ENCODE data around the gene KRTAP24-1. TPM values are rescaled to one million over a fixed set of nuclear protein-coding genes. Genes with fewer than 3 reads are reported as not detected.

Gene KRTAP24-1
- total and polyA plus RNA-seq, 12 donors, result not detected

DNA sequence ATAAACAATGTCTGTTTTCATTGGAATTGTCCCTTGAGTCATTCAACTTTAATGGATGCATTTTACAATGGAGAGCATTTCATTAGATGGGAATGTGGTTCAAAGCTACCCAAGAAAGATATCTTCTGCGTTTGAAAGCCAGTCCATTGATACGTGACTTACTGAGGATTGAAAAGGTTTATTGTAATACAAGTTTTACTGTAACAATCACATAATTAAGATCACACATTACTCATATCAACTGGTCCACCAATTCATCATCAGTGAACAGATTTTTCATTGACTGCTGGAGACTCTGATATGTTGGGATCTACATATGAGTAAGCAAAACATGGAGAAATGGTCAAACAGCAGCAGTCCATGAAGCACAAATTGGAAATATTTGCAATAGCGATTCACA, 32.8 kb downstream of the KRTAP24-1 start:
- H3K9me3 ChIP-seq, result peaks cover 0 to 10% (median 0%) of the 10 kb centered on the region in 11 donors
- H3K4me1 ChIP-seq, result no peaks in the 10 kb centered on the region
- intact Hi-C loops (cut with DNase I), result no loop called here
- 64 to 83% methylated on average over 3 of the region's 3 CpGs for WGBS, 2 donors
- H3K4me3 ChIP-seq, result no peak overlapping the region
- H3K36me3 ChIP-seq, result no peaks in the 10 kb centered on the region
- no peak for ATAC-seq
- no peaks in the 10 kb centered on the region for H3K27me3 ChIP-seq
- no peak for DNase-seq
- TF ChIP-seq, protein P1, sequence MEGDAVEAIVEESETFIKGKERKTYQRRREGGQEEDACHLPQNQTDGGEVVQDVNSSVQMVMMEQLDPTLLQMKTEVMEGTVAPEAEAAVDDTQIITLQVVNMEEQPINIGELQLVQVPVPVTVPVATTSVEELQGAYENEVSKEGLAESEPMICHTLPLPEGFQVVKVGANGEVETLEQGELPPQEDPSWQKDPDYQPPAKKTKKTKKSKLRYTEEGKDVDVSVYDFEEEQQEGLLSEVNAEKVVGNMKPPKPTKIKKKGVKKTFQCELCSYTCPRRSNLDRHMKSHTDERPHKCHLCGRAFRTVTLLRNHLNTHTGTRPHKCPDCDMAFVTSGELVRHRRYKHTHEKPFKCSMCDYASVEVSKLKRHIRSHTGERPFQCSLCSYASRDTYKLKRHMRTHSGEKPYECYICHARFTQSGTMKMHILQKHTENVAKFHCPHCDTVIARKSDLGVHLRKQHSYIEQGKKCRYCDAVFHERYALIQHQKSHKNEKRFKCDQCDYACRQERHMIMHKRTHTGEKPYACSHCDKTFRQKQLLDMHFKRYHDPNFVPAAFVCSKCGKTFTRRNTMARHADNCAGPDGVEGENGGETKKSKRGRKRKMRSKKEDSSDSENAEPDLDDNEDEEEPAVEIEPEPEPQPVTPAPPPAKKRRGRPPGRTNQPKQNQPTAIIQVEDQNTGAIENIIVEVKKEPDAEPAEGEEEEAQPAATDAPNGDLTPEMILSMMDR (IDR thresholded peaks at IDR 0.05), result no peak
- no peak overlapping the region for H3K27ac ChIP-seq

DNA sequence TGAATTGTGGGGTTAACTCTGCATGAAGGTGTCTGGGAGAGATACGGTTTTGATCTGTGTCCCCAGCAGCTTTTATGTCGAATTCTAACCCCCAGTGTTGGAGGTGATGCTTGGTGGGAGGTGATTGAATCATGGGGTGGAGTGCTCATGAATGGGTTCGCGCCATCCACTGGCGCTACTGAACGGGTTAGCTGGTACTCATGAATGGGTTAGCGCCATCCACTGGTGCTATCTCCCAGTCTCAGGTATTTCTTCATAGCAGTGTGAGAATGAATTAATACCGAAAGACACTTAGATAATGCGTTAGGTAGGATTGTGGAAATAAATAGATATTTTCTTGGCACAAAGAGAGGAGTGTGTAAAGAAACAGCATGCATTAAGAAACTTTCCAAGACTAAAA, 33.9 kb downstream of the KRTAP24-1 start:
- H3K9me3 ChIP-seq, result peaks cover 0 to 10% (median 0%) of the 10 kb centered on the region in 11 donors
- H3K4me3 ChIP-seq, result no peak overlapping the region
- TF ChIP-seq, protein P1 (IDR thresholded peaks at IDR 0.05), result no peak
- intact Hi-C loops (cut with DNase I), result no loop called here
- no peaks in the 10 kb centered on the region for H3K4me1 ChIP-seq
- DNase-seq, result no peak
- no peak overlapping the region for H3K27ac ChIP-seq
- no peaks in the 10 kb centered on the region for H3K27me3 ChIP-seq
- no peaks in the 10 kb centered on the region for H3K36me3 ChIP-seq
- 74 to 77% methylated on average over 9 of the region's 9 CpGs for WGBS, 2 donors
- ATAC-seq, result no peak

DNA sequence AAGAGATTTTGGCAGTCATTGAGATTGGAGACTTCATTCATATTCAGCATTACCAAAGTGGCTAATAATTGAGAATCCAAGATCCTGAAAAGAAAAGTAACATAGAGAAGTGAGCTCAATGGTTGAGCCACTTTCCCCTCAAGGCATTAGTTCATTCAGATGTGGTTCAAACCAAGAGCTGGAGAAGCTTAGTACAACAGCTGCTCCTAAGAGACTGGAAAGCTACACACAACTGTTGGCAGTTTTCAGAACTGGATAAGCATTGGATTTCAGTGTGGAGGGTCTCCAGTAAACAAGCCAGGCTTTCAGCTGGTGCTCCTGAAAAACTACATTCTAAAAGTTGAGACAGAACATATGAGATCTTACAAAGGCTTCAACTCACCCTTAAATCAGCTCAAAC, 37.7 kb downstream of the KRTAP24-1 start:
- Histone ChIP-seq H3K4me3 (no peak overlapping the region), H3K9me3 (no peaks in the 10 kb centered on the region), H3K4me1 (no peaks in the 10 kb centered on the region), H3K27ac (no peak overlapping the region), H3K36me3 (no peaks in the 10 kb centered on the region), H3K27me3 (no peaks in the 10 kb centered on the region)
- ATAC-seq, result no peak
- intact Hi-C loops (cut with DNase I), result no loop called here
- DNase-seq, result no peak
- TF ChIP-seq, protein P1 (IDR thresholded peaks at IDR 0.05), result no peak

DNA sequence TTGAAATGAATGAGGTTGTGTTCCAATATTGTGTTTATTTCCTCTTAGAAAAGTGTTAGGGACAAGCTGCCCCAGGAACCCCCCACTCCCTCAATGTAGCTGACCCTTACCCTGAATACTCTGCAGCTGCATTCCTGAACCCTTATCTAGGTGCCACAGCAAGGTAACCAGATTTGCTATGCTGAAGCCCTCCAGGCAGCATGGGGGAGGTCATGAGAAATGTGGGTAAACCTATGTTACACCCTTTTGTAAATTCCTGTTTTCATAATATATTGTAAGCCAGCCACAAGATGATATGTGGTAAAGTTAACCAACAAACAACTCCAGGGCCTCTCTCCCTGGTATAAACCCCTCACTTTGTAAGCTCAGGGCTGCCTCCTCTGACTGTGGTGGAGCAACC, 39.1 kb downstream of the KRTAP24-1 start:
- Histone ChIP-seq H3K27me3 (no peaks in the 10 kb centered on the region), H3K27ac (no peak overlapping the region), H3K9me3 (no peaks in the 10 kb centered on the region), H3K36me3 (no peaks in the 10 kb centered on the region), H3K4me1 (no peaks in the 10 kb centered on the region), H3K4me3 (no peak overlapping the region)
- intact Hi-C loops (cut with DNase I), result no loop called here
- TF ChIP-seq, protein P1 (IDR thresholded peaks at IDR 0.05), result no peak
- DNase-seq (no peak), ATAC-seq (no peak)

DNA sequence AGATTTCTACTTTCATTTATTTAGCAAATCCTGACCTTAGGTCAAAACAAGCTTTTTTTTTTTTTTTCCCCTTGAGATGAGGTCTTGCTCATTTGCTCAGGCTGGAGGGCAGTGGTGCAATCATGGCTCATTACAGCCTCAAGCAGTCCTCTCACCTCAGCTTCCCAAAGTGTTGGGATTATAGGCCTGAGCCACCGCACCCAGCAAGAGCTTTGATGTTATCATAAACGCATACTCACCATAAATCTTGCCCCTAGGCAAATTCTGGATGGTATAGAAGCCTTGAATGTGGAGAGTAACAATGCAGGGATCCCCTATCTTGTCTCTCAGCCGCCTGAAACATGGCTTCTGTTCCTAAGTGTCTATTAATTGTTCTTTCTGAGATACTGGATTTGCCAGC, 42.1 kb downstream of the KRTAP24-1 start:
- no peak for ATAC-seq
- no peaks in the 10 kb centered on the region for H3K9me3 ChIP-seq
- H3K27ac ChIP-seq, result no peak overlapping the region
- no peaks in the 10 kb centered on the region for H3K27me3 ChIP-seq
- H3K4me3 ChIP-seq, result no peak overlapping the region
- H3K4me1 ChIP-seq, result no peaks in the 10 kb centered on the region
- TF ChIP-seq, protein P1 (IDR thresholded peaks at IDR 0.05), result no peak
- WGBS, 2 donors, result 81 to 87% methylated on average over 3 of the region's 3 CpGs
- no peak for DNase-seq
- H3K36me3 ChIP-seq, result no peaks in the 10 kb centered on the region
- intact Hi-C loops (cut with DNase I), result no loop called here
